ENCODE data around the gene PEPD. TPM values are rescaled to one million over a fixed set of nuclear protein-coding genes. Genes with fewer than 3 reads are reported as not detected.

PEPD gene
- total and polyA plus RNA-seq, 10 of the 15 experiments (the other 5 are each of a cell fraction or from before 2014, with no cell fraction given), result 1.4 to 52.0 (median 20.2) TPM

GRCh38 chr19:33390101-33390907 lies 131.3 kb downstream of the PEPD start (continued):
- TF ChIP-seq IRF5 (IDR thresholded peaks at IDR 0.05; ENCODE audit: borderline replicate concordance), result no peak
- no peak for TF ChIP-seq TBL1XR1 (IDR thresholded peaks at IDR 0.05; ENCODE audit: low read depth, low read length)
- no peak for TF ChIP-seq MYC (IDR thresholded peaks at IDR 0.05; ENCODE audit: insufficient read depth, insufficient read length, insufficient replicate concordance, low read length, severe bottlenecking)
- TF ChIP-seq SPI1 (IDR thresholded peaks at IDR 0.05; ENCODE audit: borderline replicate concordance, insufficient read depth, low read depth, low read length), result no peak
- no peak for TF ChIP-seq TARDBP (IDR thresholded peaks at IDR 0.05; ENCODE audit: borderline replicate concordance)
- no peak for TF ChIP-seq ESRRA (IDR thresholded peaks at IDR 0.05; ENCODE audit: low read length)
- no peak for TF ChIP-seq BHLHE40 (IDR thresholded peaks at IDR 0.05; ENCODE audit: borderline replicate concordance in 1 of 2, low read depth in 2 of 2, low read length in 1 of 2)

- Histone ChIP-seq H3K4me2 (ENCODE audit: control insufficient read depth, insufficient read depth) (no peak overlapping the region), H3K9me3 (replicated peaks; ENCODE audit: control insufficient read depth, insufficient read depth, low read length) (no peaks in the 10 kb centered on the region), H3K27me3 (replicated peaks in 1 of 2; ENCODE audit: control insufficient read depth in 2 of 2, insufficient read depth in 2 of 2, low read length in 1 of 2) (no peaks in the 10 kb centered on the region), H3K4me3 (no peak overlapping the region), H3K79me2 (ENCODE audit: control insufficient read depth, insufficient read depth, low read length) (no peaks in the 10 kb centered on the region), H3K9ac (ENCODE audit: control insufficient read depth, insufficient read depth, low read length) (no peak overlapping the region), H3K36me3 (ENCODE audit: control insufficient read depth in 2 of 2, insufficient read depth in 2 of 2, low read length in 1 of 2) (no peaks in the 10 kb centered on the region; a peak in 1 of 4 replicates), H2AFZ (ENCODE audit: control insufficient read depth, low read depth, low read length) (no peak overlapping the region), H4K20me1 (ENCODE audit: control insufficient read depth, insufficient read depth) (no peaks in the 10 kb centered on the region), H3K4me1 (ENCODE audit: control insufficient read depth, insufficient read depth, low read length) (no peaks in the 10 kb centered on the region), H3K27ac (ENCODE audit: control insufficient read depth, insufficient read depth) (no peak overlapping the region)
- no TSS peak for BruUV-seq (replicated peaks)
- SMC1A ChIA-PET (ENCODE audit: uncharacterized antibody, unreplicated experiment), result no interaction called here
- intact Hi-C loops (cut with micrococcal nuclease; ENCODE audit: unreplicated experiment) (no loop called here), in situ Hi-C loops (cut with MboI) (no loop called here)
- CTCF ChIA-PET, result no interaction called here
- RAD21 ChIA-PET (ENCODE audit: unreplicated experiment), result no interaction called here
- ATAC-seq (no peak), DNase-seq (ENCODE audit: low read depth, low spot score) (no peak), FAIRE-seq (no peak)
- POLR2A ChIA-PET, result no interaction called here
- 82% methylated on average over 22 of the region's 22 CpGs for WGBS (ENCODE audit: insufficient coverage, insufficient replicate concordance, low lambda C conversion rate, missing lambda C conversion rate)
- no peak for TF ChIP-seq PML (IDR thresholded peaks at IDR 0.05; ENCODE audit: low read length)
- no peak for TF ChIP-seq TCF3 (IDR thresholded peaks at IDR 0.05; ENCODE audit: borderline replicate concordance, insufficient read depth, low read depth, low read length)
- no peak for TF ChIP-seq SREBF1 (IDR thresholded peaks at IDR 0.05; ENCODE audit: low read length)
- TF ChIP-seq EED (IDR thresholded peaks at IDR 0.05; ENCODE audit: low read depth), result no peak
- TF ChIP-seq CEBPZ (IDR thresholded peaks at IDR 0.05; ENCODE audit: low read depth, low read length), result no peak
- no peak for TF ChIP-seq ESRRA (IDR thresholded peaks at IDR 0.05; ENCODE audit: low read length)
- TF ChIP-seq NR2C1 (IDR thresholded peaks at IDR 0.05), result no peak
- no peak for TF ChIP-seq RAD21 (IDR thresholded peaks at IDR 0.05; ENCODE audit: insufficient read depth, low read depth, low read length)
Observed at GRCh38 chr19:33389421-33390100, 132.0 kb downstream of the PEPD start.
